Measurements from ENCODE around the gene EVA1A.

GRCh38 chr2:75454241-75454620, 106.5 kb downstream of the EVA1A start:
- TF ChIP-seq, protein P1, sequence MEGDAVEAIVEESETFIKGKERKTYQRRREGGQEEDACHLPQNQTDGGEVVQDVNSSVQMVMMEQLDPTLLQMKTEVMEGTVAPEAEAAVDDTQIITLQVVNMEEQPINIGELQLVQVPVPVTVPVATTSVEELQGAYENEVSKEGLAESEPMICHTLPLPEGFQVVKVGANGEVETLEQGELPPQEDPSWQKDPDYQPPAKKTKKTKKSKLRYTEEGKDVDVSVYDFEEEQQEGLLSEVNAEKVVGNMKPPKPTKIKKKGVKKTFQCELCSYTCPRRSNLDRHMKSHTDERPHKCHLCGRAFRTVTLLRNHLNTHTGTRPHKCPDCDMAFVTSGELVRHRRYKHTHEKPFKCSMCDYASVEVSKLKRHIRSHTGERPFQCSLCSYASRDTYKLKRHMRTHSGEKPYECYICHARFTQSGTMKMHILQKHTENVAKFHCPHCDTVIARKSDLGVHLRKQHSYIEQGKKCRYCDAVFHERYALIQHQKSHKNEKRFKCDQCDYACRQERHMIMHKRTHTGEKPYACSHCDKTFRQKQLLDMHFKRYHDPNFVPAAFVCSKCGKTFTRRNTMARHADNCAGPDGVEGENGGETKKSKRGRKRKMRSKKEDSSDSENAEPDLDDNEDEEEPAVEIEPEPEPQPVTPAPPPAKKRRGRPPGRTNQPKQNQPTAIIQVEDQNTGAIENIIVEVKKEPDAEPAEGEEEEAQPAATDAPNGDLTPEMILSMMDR (IDR thresholded peaks at IDR 0.05): no peak
- TF ChIP-seq POLR2A (IDR thresholded peaks at IDR 0.05): no peak
